Stimulated activated CD8-positive, alpha-beta memory T cell treated with anti-CD3 and anti-CD28 coated beads, Interleukin-15, amount 100 ng/mL, for 24 hours (primary cell): ENCODE results near the gene TEKT3.

Experiments used
- DNase-seq: peaks from one replicate; pipeline ENCODE4 v3.0.0-alpha.2; 2020; ENCODE audit warnings: low read depth

Gene TEKT3

DNA sequence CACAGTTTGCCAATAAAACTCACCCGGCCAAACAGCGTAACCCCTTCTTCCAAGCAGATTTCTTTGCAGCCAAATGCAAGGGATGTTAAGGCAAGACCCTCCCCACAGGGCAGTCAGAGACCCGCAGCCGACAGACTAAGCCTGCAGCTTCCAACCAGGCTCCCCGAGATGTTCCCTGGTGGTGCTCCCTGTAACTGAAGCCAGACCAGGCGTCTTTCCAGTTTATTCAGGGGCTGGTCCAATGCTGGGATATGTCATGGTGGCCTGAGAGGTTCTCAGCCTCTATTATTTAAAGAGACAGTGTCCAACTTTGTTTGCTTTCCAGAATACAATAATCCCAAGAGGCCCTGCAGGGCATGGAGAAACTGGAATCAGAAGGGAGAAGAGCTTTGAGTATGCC lies 76.3 kb downstream of the TEKT3 start, which contains the start of gene PMP22:
Gene PMP22 (minus strand): TSS at position 196 of the 400 bp plus-strand sequence. CDS start 4,599 bp downstream, outside the sequence.
- no peak for DNase-seq

DNA sequence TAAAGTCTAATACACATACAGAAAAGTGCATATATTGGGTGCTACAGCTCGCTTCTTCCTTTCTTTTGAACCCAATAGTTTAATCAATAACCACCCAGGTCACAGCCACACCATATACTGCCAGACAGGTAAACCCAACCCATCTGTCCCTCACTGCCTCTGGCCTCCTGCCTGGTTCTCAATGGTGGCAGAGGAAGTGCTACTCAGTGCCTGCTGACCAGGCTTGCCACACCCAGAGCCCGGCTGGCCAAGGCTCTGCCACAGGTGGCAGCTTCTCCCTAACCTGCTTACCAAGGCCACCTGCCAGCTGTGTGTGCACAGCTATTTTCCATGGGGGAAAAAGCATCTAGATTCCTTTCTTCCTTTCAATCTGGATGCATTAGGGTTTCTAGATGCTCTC lies 76.9 kb downstream of the TEKT3 start:
- no peak for DNase-seq

- no peak for DNase-seq
These were observed 77.7 kb downstream of the TEKT3 start for GRCh38 chr17:15263680-15264079.

DNA sequence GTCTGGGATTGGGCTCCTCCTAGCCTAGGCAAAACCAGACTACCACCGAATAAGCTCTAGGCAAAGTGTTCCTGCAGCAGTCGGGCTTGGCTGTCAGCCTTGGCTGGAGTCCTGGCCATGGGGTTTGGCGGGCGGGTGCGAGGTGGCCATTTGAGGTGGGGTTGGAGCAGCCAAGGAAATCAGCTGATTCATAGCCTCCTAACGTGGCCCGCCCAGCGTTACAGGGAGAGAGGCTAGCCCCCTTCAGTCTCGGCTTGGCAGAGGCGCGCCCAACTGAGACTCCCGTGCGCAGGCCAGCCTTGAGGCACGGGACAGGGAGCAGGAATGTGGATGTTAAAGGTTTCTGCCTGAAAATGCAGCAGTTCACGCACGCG lies 78.2 kb downstream of the TEKT3 start:
- DNase-seq, result no peak

DNA sequence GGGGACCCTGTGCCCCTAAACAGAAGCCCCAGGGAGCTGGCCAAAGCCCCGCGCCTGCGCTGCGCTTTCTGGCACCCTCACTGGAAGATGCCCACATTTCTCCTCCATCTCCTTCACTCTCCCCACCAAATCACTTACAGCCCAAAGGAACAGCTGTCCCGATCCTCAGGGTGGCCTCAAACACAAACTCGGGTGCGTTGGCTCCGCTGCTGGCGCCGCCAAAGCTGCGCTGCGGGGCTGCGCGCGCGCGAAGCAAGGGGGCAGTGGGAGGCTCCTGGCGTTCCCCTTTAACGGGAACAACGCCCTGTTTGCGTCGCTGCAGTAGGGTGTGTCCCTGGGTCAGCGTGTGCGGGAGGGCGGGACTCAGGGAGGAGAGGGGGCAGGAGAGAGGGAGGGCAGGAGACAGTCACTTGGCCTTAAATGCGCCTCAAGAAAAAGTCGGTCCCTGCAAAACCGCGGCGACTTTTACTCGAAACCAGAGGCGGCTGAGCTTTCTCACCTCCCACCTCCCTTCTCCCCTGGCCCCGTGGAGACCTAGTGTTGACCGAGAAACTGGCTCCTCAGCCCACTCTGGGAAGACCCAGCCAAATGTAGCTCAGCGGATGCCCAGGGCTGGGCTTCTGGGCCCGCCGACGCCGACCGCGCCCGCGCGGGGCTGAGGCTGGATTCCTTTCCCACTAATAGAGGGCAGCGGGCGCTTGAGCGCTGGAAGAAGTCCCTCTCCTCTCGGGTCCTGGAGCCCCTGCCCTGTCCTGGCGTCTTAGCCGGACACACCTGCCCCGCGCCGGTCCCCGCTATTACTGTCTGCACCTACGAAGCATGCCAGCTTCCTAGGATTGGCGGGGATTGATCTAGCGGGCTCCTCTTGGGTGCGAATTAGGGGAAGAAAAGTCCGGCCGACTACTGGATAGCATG lies 78.8 kb downstream of the TEKT3 start:
- DNase-seq, result no peak

- no peak for DNase-seq
These were observed 79.6 kb downstream of the TEKT3 start for GRCh38 chr17:15261802-15262290.

- no peak for DNase-seq
These were observed 80.1 kb downstream of the TEKT3 start for GRCh38 chr17:15261258-15261801.

GRCh38 chr17:15260376-15261257 lies 80.8 kb downstream of the TEKT3 start:
- DNase-seq, result peak; percentile 37

- no peak for DNase-seq
These were observed 83.4 kb downstream of the TEKT3 start for GRCh38 chr17:15257796-15258512.

GRCh38 chr17:15257258-15257788 lies 84.1 kb downstream of the TEKT3 start:
- no peak for DNase-seq

DNA sequence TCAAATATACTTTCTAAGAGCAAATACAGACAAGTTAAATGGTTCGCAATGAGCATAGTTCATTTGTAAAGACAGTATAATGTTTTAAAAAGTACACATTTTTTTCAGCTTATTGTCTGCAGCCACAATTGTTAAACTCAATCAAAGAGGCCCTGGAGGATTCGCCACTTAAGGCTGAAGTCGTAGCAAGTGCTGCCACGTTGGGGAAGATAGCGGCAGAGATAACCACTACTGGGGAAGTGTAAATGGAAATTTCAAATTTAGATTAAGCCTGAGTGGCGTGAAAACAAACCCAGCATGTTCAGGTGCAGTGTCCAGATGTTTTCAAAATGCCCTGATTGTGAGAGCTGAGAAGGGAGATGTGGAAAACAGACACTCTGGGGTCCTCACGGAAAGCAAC lies 84.7 kb downstream of the TEKT3 start:
- no peak for DNase-seq

GRCh38 chr17:15255713-15256454 lies 85.5 kb downstream of the TEKT3 start:
- DNase-seq, result no peak
